HG03045 (cell line): ENCODE measurements around the gene KLHL6.
"Not testable (repeated sequence)": the region's sequence is repeated elsewhere in the genome, so short reads cannot be mapped to it uniquely, and the experiment has no call there.

Source experiments
- ATAC-seq: cut with Tn5 transposase; IDR thresholded peaks from one replicate; pipeline ENCODE4 v1.9.1; 2021; ENCODE audit warnings: mild to moderate bottlenecking, moderate library complexity; ENCODE audit not compliant: unreplicated experiment

KLHL6 gene

GRCh38 chr3:183488343-183488742 is 67.2 kb downstream of the KLHL6 start:
- no peak for ATAC-seq

- ATAC-seq: no peak
Observed at GRCh38 chr3:183487896-183488295, 67.6 kb downstream of the KLHL6 start.

- no peak for ATAC-seq
Observed at GRCh38 chr3:183487016-183487415, 68.5 kb downstream of the KLHL6 start.

- ATAC-seq: no peak
Observed at GRCh38 chr3:183486472-183486871, 69.0 kb downstream of the KLHL6 start.

GRCh38 chr3:183485585-183485984 is 69.9 kb downstream of the KLHL6 start:
- ATAC-seq: no peak

GRCh38 chr3:183485093-183485492 is 70.4 kb downstream of the KLHL6 start:
- ATAC-seq: no peak

- ATAC-seq: no peak
Observed at GRCh38 chr3:183484431-183485075, 71.0 kb downstream of the KLHL6 start.

GRCh38 chr3:183481582-183481981 is 73.9 kb downstream of the KLHL6 start:
- ATAC-seq: no peak

GRCh38 chr3:183478501-183478900 is 77.0 kb downstream of the KLHL6 start:
- ATAC-seq: no peak

- no peak for ATAC-seq
Observed at GRCh38 chr3:183477801-183478456, 77.6 kb downstream of the KLHL6 start.

- ATAC-seq: not testable (repeated sequence)
Observed at GRCh38 chr3:183475764-183476162, 79.7 kb downstream of the KLHL6 start.

- no peak for ATAC-seq
Observed at GRCh38 chr3:183475016-183475763, 80.3 kb downstream of the KLHL6 start.

- ATAC-seq: no peak
Observed at GRCh38 chr3:183473969-183474368, 81.5 kb downstream of the KLHL6 start.

- ATAC-seq: no peak
Observed at GRCh38 chr3:183472155-183472554, 83.4 kb downstream of the KLHL6 start.

- no peak for ATAC-seq
Observed at GRCh38 chr3:183468424-183468823, 87.1 kb downstream of the KLHL6 start.

- ATAC-seq: no peak
Observed at GRCh38 chr3:183466575-183466974, 88.9 kb downstream of the KLHL6 start.

- not testable (repeated sequence) for ATAC-seq
Observed at GRCh38 chr3:183465710-183466109, 89.8 kb downstream of the KLHL6 start.

GRCh38 chr3:183464480-183464879 is 91.0 kb downstream of the KLHL6 start:
- ATAC-seq: no peak

GRCh38 chr3:183460081-183461055 is 95.1 kb downstream of the KLHL6 start:
- ATAC-seq: no peak

- ATAC-seq: no peak
Observed at GRCh38 chr3:183455089-183455488, 100.4 kb downstream of the KLHL6 start.

- ATAC-seq: no peak
Observed at GRCh38 chr3:183454064-183454463, 101.4 kb downstream of the KLHL6 start.
